GM21447 (cell line): ENCODE measurements around the gene SGPL1.
"Not testable (repeated sequence)": the region's sequence is repeated elsewhere in the genome, so short reads cannot be mapped to it uniquely, and the experiment has no call there.

Source experiments
- ATAC-seq: cut with Tn5 transposase; IDR thresholded peaks from one replicate; pipeline ENCODE4 v1.9.1; 2021; ENCODE audit not compliant: unreplicated experiment

Gene SGPL1, protein sequence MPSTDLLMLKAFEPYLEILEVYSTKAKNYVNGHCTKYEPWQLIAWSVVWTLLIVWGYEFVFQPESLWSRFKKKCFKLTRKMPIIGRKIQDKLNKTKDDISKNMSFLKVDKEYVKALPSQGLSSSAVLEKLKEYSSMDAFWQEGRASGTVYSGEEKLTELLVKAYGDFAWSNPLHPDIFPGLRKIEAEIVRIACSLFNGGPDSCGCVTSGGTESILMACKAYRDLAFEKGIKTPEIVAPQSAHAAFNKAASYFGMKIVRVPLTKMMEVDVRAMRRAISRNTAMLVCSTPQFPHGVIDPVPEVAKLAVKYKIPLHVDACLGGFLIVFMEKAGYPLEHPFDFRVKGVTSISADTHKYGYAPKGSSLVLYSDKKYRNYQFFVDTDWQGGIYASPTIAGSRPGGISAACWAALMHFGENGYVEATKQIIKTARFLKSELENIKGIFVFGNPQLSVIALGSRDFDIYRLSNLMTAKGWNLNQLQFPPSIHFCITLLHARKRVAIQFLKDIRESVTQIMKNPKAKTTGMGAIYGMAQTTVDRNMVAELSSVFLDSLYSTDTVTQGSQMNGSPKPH

DNA sequence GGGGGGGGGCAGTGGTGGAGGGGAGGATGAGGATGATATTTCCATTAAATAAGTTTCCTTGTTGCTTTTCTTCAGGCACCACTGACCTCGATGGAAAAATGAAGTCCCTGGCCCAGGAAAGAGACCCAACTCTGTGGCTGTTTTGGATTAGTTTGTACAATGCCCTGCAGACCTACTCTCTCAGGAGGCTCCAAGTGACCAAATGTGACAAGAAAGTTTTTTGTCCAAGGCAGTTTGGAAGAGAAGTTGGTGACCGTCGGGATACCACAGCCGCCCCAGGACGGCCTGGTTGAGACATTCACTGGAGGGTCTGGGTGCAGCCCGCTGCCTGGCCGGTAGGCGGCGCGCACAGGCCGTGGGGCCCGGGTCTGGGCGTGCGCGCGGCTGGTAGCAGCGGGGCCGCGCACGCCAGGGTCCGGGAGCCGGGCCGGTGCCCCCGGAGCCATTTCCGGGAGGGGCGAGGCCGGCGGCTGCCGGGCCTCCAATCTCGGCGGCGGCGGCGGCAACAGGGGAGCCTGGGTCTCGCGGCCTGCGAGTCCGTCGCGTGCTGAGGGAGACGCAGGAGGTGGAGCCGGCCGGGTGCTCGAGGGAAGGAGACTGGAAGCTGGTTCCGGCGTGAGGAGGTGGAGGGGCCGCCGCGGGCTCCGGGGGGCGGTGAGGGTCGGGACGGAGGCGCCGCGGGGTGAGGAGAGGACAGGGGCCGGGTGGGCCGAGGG, at the start of gene SGPL1:
Gene SGPL1, plus strand, starts transcription at position 445 of the 716 bp plus-strand sequence. CDS start 906 bp downstream, outside the sequence.
- peak; percentile 88 for ATAC-seq

DNA sequence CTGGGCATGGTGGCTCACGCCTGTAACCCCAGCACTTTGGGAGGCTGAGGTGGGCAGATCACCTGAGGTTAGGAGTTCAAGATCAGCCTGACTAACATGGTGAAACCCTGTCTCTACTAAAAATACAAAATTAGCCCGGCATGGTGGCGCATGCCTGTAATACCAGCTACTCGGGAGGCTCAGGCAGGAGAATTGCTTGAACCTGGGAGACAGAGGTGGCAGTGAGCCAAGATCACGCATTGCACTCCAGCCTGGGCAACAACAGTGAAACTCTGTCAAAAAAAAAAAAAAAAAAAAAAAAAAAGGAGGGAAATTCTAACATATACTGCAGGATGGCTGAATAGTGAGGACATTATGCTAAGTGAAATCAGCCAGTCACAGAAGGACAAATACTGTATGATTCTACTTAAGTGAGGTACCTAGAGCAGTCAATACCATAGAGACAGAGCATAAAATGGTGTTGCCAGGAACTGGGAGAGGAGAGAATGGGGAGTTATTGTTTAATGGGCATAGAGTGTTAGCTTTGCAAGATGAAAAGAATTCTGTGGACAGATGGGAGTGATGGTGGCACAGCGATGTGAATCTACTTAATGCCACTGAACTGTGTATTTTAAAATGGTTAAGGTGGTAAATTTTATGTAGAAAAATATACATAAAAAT, 47.6 kb upstream of the SGPL1 start:
- ATAC-seq, result not testable (repeated sequence)

DNA sequence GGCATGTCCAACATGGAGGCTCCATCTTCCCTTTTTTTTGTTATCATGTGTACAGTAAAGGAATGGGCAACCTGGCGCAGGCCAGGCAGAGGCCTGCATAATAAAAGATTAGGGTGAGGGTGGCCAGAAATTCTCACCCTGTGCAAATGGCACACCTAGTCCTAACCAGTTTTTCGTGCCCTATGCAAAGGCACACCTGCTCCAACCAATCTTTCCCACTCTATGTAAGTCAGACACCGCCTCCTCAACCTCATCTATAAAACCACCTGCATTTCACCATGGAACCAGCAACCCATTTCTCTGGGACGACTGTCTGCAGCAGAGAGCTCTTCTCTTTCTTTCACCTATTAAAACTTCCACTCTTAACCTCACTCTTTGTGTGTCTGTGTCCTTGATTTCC, 46.6 kb upstream of the SGPL1 start:
- no peak for ATAC-seq

DNA sequence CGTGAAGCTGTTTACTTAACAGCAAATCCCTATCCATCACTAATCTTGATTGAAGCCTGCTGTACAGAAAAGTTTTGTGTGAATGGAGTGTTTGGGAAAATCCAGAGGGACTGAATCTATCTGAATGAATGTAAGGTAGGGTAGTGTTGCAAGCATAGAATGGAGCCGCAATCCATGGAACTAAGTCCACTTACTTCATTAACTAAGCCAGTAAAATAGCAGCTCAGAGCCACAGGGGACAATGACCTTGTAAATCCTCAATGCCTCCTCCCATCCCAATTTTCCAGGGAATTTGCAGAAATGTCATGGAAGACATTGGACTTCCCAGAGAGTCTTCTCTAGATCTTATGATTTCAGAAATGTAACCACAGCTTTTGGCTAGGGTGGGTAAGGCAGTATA, 45.7 kb upstream of the SGPL1 start:
- ATAC-seq, result no peak

DNA sequence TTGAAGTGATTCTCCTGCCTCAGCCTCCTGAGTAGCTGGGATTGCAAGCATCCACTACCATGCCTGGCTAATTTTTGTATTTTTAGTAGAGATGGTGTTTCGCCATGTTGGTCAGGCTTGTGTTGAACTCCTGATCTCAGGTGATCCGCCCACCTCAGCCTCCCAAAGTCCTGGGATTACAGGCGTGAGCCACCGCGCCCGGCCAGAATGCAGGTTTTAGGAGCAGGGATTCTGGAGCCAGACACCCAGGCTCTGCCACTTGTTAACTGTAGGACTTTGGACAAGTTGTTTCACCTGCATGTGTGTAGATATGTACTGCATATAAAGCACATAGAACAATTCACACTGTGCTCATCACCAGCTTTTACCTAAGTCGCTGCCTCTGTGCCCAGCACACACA, 45.2 kb upstream of the SGPL1 start:
- ATAC-seq, result not testable (repeated sequence)

DNA sequence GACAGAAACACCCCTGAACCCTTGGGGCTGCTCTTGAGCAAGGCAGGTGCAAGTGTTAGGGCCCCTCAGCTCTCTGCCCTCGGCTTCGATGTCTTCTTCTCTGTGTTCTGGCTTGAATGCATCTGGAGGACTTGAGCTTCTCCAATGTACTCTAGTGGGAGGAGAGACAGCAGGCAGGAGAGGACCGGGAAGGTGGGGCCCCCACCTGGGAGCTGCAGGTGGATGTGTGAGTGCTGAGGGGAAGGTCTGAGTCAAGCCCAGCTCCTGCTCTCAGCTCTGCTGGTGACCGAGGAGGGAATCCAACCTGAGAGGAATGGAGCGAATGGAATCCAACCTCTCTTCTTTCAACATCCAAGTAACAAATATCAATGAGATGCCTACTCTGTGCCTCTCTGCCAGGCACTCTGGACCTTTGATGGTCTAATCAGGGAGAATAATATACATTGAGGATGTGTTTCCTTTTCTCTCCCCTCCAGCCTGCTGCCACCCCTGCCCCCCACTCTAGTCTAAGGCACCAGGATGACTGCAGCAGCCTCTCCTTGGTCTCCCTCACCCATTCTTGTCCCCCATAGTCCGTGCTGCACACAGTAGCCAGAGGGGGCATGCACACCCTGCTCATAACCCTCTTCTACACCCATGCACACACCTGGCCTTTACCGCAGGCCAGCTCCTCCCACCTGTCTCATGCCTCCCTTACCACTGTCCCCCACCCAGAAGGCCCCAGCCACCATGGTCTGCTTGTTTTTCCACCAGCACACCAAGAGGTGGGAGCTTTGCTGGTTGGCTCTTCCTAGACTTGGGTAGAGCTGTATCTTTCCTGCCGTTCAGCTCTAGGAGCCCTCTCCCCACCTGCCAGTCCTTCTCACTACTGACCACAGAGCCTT, 44.2 kb upstream of the SGPL1 start:
- ATAC-seq, result no peak

DNA sequence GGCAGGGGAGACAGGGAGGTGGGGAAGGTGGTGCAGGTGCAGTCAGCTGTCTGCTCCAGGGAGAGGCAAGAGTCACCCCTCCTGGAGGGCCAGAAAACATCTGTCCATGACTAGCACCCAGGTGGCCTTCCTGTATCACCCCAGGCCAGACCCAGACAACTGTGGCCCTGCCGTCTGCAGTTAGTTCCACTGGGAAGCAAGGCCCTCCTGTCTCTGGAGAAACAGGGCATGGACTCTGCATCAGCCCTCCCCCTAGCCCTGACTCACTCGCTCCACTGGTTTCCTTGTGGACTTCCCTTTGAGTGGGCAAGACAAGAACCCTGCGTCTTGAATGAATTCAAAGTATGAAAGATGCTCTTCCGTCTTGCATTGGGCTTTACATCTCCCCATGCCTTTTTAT, 43.1 kb upstream of the SGPL1 start:
- no peak for ATAC-seq

DNA sequence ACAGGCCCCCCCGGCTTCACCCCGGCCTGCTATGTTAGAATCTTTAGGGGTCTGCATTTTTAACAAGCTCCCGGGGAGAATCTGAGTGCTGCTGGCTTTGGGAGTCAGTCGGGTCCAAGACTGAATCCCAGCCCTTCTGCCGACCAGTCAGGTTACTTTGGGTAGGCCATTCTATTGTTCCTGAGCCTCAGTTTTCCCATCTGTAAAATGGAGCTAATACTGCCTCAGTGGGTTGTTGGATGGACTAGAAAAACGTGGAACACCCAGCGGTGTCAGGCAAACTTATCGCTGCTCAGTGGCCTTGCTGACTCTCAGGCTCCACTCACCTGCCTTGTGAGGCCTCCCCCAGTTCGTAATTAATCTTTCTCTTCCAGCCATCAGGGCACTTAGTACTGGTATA, 42.3 kb upstream of the SGPL1 start:
- no peak for ATAC-seq

DNA sequence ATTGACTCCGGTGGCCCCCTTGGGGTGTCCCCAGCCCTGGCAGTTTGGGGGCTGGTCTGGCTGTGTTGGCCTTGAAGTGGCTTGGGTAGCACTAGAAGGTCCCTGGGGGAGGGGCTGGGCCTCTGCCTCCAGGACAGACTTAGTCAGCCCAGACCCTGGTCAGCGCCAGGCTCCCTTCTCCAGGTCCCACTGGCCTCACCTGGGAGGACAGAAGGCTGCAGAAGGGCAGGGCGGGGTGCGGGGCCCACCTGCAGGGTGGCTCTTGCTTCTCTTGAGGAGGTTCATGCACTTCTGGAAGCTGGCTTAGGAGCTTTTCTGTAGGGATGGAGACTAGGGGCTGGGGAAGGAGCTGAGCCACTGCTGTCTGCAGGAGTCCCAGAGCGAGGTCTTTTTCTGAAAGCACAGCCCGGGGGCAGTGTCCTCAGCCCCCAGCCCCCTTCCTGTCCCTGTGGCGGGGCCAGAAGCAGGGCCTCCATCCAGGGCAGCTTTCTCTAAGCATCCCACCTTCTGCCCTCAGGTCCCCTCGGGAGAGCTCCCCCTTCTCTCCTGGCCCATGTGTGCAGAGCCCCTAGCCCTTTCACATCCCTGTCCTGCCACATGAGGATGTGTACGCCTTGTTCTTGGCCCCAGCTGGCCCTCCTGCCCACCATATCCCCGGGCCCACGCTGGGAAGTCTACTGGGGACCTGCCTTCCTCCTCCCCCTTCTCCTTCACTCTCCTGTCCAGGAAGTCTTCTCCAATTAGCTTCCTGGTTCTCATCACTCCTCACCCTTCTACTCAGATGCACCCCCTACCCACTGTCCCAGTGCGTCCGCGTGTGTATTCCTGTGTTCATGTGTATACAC, 41.6 kb upstream of the SGPL1 start:
- ATAC-seq, result no peak

DNA sequence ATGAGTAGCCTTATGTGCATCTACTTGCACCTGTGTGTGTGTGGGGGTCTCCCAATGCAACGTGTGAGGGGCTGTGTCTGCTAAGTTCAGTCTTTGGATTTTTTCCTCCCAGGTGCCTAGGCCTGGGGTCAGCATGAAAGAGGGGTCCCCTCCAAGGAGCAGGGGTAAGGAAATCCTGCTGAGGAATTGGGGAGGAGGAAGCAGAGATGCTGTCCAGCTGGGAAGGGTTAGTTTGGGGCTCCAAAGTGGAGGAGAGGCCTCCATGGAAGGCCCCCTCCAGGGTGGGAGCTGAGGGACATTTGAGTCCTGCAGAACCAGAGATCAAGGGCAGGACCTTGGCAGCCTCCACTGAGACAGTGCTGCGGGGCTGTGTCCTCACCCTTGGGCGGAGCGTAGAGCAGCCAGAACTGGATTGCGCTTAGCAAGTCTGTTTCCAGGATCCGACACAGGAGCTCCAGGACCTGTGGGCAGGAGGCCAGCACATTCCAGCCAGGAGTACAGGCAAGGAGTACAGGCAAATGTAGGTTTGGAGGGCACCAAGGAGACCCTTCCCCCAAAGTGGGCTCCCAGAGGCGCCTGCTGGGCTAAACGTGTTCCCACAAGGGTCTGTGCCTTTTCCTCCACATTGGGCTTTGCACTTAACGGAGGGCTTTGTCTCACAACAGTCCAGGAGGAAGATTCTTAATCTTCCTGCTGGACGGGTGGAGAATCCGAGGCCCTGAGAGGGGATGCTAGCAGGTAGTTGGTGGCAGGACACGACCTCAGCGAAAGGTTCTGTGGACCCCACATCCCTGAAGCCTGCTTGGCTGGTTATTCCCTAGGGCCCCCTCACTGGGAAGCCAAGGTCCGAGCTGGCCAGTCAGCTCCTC, 40.7 kb upstream of the SGPL1 start:
- ATAC-seq, result no peak

DNA sequence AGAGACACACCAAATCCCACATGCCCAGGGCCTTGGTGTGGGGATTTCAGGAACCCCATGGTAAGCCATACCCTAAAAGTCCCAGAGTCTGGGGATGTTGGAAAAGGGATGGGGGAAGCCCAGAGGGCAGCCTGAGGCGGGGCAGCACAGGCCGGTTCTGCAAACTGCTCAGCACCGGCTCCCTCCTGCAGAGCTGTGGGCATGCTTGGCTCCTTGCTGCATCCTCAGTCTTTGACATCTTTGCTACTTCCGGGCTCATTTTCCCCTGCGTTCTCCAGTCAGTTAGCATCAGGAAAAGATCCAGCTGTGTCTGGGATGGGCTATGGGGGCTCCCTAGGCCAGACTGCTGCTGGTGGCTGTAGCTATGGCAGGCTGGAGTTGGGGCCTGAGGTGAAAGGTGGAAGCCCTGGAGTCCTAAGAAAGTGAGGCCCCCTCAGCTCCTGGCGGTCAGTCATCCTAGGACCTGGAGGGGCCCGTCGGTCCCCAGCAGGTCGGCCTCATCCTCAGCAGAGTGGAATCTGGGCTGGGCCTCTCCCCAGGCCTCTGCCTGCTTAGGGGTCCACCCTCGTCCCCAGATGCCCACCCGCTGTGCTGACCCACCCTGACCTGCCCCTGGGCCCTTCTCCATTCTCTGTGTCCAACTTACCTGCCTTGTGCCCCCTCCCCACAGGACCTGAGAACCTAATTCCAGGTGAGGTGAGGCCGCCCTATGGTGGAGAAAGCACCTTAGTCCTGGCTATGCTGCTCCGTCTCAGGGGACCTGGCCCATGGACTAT, 39.9 kb upstream of the SGPL1 start:
- ATAC-seq, result no peak

DNA sequence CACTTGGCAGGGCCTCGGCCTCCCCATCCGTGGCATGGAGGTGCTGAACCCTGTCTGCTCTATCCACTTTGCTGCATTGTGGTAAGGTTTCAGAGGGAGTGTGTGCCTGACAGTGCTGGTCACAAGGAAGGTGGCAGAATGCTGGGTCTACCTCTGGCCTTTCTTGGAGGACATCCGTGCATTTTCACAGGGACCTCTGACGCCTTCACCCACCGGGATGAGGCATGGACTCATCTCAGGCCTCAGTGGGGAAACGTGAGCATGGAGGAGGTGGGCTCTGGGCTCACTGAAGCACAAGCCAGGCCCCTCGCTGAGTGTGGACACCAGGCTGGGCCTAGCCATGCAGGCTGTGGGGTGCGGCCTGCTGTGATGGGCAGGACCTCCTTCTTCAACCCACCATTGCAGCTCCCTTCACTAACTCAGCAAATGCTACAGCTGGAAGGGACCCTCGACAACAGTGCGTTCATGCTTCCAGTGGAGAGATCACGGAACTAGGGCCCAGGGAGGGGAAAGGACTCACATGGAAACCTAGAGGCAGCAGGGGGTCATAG, 39.2 kb upstream of the SGPL1 start:
- no peak for ATAC-seq

DNA sequence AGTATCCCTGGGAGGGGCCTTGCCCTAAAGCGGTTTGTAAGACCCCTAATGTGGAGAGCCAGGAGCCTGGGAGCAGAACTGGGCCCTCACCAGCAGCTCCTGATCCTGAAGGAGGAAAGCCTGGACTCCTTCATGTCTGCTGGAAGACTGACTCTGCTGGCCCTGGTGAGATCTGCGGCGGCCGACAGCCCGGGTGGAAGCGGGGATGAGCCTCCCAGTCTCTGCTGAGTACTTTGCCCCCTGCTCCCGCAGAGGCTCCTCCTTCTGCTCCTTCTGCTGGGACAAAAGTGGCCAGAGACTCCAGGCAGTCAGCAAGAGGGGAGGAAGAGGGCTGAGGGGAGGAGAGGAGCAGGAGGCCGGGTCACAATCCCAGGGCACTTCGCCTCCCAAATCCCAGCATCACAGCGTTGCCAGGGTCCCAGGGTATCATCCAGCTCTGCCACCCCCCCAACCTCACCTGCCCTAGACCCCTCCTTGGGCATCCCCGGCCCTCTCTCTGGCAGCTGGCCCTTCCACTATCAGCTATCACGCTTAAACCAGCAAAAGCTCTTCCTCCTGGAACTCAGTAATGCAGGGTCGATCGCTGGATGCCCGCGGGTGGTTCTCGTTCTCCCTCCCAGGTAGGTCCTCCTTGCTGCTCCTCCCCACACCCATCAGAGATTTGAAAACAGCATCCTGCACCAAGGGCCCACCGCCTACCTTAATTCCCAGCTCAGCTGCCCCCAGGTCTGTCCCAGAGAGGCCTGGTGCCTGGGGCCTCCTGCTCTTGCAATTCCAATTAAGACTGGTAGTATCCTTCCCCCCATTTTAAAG, 38.5 kb upstream of the SGPL1 start:
- ATAC-seq, result no peak

DNA sequence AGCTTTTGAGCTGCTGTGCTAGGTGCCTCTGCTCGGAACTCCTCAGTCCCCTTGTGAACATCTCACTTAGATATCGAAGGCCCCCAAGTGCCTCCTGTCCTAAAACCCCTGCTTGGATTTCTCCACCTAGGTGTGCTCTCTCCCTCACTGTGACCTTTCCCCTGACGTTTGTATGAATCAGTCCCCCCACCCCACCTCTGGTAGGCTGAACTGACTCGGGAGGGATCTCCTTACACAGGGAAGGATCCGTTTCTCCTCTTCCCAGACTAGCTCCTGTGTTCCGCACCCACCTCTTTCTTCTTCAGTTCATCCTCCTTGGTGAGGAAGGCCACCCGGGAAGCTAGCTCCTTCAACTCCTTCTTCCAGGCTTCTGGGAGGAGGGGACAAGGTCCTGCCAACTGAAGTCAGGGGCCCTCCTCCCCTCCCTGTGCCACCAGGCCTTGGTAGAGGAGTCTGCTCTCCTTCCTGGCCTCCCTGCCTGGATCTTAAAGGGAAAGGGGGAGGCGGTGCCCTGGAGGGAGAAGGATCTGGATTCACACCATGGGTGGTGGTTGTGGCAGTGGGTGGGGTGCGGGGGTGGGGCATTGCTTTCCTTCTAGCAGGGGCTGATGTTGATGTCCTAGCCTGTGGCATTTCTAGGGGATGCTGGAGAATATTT, 37.4 kb upstream of the SGPL1 start:
- ATAC-seq, result no peak

DNA sequence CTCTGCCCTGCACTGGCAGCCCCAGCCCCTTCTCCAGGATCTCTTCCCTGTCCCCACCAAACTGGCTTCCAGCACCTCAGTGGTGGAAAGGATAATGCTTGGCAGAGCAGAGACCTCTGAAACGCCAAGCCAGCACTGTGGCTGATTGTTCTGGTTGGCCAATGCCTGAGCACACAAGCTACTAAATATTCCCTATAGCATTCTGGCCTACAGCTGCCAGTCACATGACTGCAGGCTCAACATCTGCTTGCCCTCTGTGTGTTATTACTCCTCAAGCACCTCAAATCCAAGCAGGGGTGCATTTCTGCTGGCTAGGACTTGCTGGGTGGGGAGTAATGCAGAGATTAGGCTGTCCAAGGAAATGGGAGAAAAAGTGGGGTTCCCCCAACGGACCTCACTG, 36.7 kb upstream of the SGPL1 start:
- ATAC-seq, result no peak
